GM13976 (cell line): ENCODE data around the gene MS4A6E.
"Not testable (repeated sequence)": the region's sequence is repeated elsewhere in the genome, so short reads cannot be mapped to it uniquely, and the experiment has no call there.

Source experiments
- DNase-seq: peaks from one replicate; pipeline ENCODE4 v3.0.0; 2012; ENCODE audit warnings: low spot score
- in situ Hi-C: fragments of 300-500 bp; cut with MboI; formaldehyde crosslinking; loops from one replicate; pipeline ENCODE4 v1.12.0; 2022; ENCODE audit warnings: low sequenced_read_pairs, mixed read lengths, inconsistent platforms; ENCODE audit not compliant: unreplicated experiment
- TF ChIP-seq, protein P1 (sequence below): IDR thresholded peaks from 2 replicates; pipeline ENCODE4 v1.5.1; 2012; ENCODE audit warnings: borderline replicate concordance, mild to moderate bottlenecking; ENCODE audit not compliant: insufficient read depth; ENCODE audit errors: extremely low read depth, missing control alignments, control extremely low read depth

MS4A6E gene

DNA sequence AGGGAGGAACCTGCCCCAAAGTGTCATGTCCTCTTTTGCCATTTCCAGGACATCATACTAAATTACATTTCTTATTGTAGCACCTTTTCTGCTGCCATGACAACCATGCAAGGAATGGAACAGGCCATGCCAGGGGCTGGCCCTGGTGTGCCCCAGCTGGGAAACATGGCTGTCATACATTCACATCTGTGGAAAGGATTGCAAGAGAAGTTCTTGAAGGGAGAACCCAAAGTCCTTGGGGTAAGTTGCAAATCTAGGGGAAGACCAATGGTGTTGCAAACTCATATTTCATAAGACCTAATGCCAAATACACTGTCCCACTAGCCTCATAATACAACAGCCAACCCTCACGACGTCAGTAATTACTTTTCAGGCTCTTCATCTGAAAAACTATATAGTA is 34.9 kb upstream of the MS4A6E start:
- DNase-seq = no peak
- in situ Hi-C loops = no loop called here
- TF ChIP-seq, protein P1, sequence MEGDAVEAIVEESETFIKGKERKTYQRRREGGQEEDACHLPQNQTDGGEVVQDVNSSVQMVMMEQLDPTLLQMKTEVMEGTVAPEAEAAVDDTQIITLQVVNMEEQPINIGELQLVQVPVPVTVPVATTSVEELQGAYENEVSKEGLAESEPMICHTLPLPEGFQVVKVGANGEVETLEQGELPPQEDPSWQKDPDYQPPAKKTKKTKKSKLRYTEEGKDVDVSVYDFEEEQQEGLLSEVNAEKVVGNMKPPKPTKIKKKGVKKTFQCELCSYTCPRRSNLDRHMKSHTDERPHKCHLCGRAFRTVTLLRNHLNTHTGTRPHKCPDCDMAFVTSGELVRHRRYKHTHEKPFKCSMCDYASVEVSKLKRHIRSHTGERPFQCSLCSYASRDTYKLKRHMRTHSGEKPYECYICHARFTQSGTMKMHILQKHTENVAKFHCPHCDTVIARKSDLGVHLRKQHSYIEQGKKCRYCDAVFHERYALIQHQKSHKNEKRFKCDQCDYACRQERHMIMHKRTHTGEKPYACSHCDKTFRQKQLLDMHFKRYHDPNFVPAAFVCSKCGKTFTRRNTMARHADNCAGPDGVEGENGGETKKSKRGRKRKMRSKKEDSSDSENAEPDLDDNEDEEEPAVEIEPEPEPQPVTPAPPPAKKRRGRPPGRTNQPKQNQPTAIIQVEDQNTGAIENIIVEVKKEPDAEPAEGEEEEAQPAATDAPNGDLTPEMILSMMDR = no peak

DNA sequence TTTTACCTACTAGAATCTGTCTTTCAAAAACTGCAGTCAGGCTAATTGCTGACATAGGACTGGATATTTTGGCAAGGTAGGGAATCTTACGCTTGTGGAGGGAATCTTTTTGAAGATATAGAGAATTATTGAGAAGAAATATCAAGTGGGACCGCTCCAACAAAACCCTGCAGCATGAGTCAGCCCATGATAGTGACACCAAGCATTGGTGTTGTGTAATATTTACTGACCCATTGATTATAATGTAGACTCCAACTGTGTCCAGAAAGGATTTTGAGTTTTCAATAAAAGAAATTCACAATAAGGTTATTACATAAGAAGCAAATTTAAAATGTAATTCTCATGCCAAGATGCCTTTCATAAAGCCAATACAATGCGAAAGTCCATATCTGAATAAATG is 25.9 kb upstream of the MS4A6E start:
- in situ Hi-C loops = no loop called here
- TF ChIP-seq, protein P1 = no peak
- DNase-seq = no peak

DNA sequence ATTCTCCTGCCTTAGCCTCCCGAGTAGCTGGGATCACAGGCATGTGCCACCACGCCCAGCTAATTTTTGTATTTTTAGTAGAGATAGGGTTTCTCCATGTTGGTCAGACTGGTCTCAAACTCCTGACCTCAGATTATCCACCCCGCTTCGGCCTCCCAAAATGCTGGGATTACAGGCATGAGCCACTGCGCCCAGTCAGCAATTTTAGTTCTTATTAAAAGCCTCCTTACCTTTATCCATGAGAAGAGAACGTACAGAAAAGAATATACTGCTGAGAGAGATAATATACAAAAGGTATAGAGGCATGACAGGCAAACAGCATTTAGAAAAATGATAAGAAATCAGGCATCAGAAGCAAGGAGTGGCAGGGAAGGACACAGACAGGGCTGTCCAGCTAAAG is 25.2 kb upstream of the MS4A6E start:
- in situ Hi-C loops, DNase-seq: not testable (repeated sequence)

DNA sequence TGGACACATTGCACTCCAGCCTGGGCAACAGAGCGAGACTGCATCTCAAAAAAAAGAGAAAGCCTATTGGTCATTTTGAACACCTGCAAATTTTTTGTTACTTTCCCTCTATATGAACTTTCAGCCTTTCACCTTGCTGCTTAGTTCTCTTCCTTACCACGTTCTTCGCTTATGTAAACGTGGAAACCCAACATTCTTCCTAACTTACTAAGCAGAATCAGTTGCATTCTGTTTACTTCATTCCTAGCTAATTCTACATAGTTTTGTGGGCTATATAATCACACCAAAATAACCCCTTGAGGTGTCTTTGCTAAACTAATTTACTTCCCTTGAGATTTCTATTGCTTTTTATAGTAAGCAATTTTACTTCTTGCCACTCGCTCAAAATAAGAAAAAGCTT is 23.4 kb upstream of the MS4A6E start:
- TF ChIP-seq, protein P1 = no peak
- in situ Hi-C loops = no loop called here
- DNase-seq = no peak

DNA sequence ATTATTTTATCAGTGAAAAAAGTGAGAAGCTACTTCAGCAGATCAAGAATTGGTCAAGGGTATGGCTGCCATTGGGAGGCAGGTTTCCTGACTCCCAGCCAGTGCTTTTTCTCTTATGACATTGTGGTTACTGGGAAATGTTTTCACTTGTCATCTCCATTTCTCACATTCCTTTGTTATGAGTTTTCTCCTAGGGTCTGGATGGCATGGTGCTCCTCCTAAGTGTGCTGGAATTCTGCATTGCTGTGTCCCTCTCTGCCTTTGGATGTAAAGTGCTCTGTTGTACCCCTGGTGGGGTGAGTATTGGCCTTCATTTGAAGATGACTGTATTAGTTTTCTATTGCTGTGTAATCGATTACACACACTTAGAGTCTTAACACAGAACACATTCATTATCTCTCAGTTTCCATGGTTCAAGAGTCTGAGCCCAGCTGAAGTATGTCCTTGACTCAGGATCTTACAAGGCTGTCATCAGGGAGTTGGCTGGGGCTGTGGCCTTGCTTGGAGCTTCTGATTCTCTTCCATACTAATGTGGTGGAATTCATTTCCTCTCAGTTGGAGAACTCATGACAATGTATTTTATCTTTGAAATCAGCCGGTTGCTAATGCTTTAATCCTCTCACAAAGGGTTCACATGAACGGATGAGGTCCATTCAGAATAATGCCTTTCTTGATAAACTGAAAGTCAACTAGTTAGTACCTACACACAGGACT is 21.0 kb upstream of the MS4A6E start:
- TF ChIP-seq, protein P1 = no peak
- in situ Hi-C loops = no loop called here
- no peak for DNase-seq

DNA sequence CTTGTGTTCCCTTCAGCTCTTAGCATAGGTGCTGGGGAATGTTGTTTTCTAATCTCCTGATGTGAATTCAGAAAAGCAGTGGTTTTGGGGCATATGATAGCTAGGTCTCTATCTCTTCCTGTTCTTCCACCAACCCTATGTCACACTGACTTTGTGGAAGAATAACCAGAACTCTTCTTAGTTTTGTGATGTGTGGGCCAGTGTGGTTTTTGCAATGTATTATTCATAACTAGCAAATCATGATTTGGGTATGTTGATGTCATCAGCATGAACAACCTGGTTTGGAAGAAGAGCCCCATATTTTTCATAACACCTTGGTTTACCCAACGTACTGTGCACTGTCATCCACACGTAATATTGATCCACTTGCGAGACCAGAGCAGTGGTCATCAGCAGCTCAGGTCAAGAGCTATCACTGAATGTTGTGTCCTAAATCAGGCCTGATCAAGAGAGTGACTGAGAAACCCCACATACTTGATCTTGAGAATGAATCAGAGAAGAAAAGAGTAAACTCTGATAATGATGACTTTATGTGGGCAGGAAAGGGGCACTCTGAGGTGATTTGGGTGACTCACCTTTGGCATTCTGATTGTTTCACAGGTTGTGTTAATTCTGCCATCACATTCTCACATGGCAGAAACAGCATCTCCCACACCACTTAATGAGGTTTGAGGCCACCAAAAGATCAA is 19.4 kb upstream of the MS4A6E start:
- TF ChIP-seq, protein P1 = no peak
- in situ Hi-C loops = no loop called here
- DNase-seq = no peak

DNA sequence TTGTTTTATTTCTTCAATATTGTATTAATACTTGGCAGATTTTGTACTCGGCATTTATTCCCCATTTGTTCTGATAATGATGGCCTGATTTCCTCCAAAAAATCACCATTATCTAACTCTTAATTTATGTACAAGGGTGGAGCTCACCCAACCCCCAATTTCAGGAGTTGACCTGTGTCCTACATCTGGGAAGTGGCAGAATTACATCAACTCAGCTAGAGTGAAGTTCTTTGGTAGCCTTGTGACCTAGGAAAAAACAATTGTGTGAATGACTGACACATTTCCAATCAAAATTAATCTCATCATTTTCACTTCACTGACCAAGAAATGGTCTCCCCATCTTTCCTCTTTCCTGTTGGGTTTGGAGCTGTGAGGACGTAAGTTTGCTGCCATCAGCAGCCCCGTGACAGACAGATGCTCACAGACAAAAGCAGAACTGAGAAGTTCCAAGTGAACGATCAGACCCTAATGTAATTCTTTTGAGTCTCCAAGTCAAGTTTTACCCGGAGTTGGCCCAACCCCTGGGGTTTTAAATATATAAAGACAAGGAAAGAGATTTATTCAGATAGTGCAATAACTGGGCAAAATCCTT is 16.6 kb upstream of the MS4A6E start:
- peak; percentile 57 for DNase-seq
- in situ Hi-C loops = no loop called here
- TF ChIP-seq, protein P1 = no peak
